ENCODE data around the gene PPP1R3G.

PPP1R3G gene

DNA sequence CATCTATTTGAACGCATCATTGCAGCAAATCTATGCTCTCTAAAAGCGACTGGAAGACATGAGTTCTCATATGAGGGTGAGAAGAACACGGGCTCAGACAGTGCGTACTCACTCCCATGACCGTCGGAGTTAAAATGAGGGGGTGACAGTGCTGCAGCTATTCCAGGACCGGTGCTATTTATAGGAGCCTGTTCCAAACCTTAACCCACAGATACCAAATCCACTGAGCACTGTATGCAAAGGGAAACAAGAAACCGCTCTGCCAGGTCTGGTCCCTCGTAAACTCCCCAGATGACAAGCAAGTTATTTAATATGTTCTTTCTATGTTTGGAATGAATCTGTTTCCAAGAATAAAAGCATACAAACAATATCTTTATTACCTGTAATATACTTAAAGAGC lies 22.9 kb downstream of the PPP1R3G start:
- no peak overlapping the region for H3K4me3 ChIP-seq (ENCODE audit: low read depth, low read length)
- no peak for TF ChIP-seq CTCF (IDR thresholded peaks at IDR 0.05; ENCODE audit: borderline replicate concordance, insufficient read depth, low read depth, low read length)

- TF ChIP-seq CTCF (IDR thresholded peaks at IDR 0.05; ENCODE audit: borderline replicate concordance, insufficient read depth, low read depth, low read length), result no peak
- H3K4me3 ChIP-seq (ENCODE audit: low read depth, low read length), result no peak overlapping the region
Measured at GRCh38 chr6:5108536-5109150, 23.5 kb downstream of the PPP1R3G start.

- TF ChIP-seq CTCF (IDR thresholded peaks at IDR 0.05; ENCODE audit: borderline replicate concordance, insufficient read depth, low read depth, low read length), result no peak
- no peak overlapping the region for H3K4me3 ChIP-seq (ENCODE audit: low read depth, low read length)
Measured at GRCh38 chr6:5109436-5109835, 24.3 kb downstream of the PPP1R3G start.

- no peak for TF ChIP-seq CTCF (IDR thresholded peaks at IDR 0.05; ENCODE audit: borderline replicate concordance, insufficient read depth, low read depth, low read length)
- H3K4me3 ChIP-seq (ENCODE audit: low read depth, low read length), result no peak overlapping the region
Measured at GRCh38 chr6:5110246-5110645, 25.1 kb downstream of the PPP1R3G start.

- no peak for TF ChIP-seq CTCF (IDR thresholded peaks at IDR 0.05; ENCODE audit: borderline replicate concordance, insufficient read depth, low read depth, low read length)
- no peak overlapping the region for H3K4me3 ChIP-seq (ENCODE audit: low read depth, low read length)
Measured at GRCh38 chr6:5111626-5112025, 26.5 kb downstream of the PPP1R3G start.

GRCh38 chr6:5112066-5112799 lies 27.1 kb downstream of the PPP1R3G start:
- no peak for TF ChIP-seq CTCF (IDR thresholded peaks at IDR 0.05; ENCODE audit: borderline replicate concordance, insufficient read depth, low read depth, low read length)
- H3K4me3 ChIP-seq (ENCODE audit: low read depth, low read length), result no peak overlapping the region

GRCh38 chr6:5113096-5113495 lies 28.0 kb downstream of the PPP1R3G start:
- H3K4me3 ChIP-seq (ENCODE audit: low read depth, low read length), result no peak overlapping the region
- TF ChIP-seq CTCF (IDR thresholded peaks at IDR 0.05; ENCODE audit: borderline replicate concordance, insufficient read depth, low read depth, low read length), result no peak
